ENCODE results near the gene ECHS1.
"Not testable (repeated sequence)": the region's sequence is repeated elsewhere in the genome, so short reads cannot be mapped to it uniquely, and the experiment has no call there.

ECHS1 gene

DNA sequence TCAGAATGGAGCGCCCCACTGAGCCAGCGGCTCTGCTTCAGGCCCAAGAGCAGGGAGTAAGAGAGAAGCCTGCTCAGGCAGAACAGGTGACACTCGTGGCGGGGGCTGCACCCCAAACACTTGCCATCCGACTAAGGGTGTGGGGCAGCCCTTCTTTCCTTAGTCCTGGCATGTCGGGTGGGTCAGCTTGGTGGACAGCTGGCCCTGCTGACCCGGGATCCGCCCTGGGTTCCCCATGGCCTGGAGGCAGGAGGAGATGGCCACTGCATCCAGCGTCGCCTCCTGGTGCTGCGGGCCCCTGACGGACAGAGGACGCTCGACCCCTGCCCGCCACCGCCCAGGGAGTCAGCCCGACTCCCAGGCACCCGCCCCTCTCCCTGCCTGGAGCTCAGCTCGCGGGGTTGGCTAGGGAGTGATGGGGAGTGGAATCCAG, 4.7 kb upstream of the ECHS1 start:
- no peak for DNase-seq

DNA sequence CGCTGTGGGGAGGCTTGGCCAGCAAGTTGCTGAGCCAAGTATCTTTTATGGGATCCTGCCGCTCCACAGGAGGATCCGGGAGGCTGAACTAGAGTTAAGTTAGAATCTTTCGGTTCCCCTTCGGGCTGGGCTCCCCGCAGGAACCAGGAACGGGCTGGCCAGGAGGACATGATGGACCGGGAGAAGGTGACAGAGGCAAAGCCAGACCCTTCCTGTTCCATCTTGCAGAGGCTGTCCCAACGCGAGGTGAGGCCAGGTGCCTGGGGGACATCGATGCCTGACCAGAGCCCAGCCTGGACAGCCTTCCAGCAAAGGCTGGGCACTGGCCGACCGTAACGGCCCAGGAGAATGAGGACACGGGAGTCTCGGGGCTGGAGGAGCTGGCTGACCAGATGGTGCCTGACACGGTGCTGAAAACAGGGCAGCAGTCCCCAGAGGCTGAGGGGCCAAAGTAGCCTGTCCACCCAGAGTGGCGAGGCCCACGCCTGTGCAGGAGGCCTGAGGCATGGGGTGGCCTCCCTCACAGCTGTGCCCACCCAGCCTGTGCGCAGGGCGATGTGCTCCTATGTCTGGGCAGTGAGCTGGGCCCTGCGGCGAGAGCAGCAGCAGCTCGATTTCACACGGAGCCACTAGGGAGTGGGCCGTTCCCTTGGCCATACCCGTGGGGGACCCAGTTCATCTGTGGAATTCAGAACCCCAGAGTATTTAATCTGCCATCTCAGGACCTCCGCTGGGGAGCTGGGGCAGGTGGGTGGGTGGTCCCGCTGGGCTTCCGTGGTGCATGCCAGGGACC, 4.1 kb upstream of the ECHS1 start:
- no peak for DNase-seq

GRCh38 chr10:133376183-133376582, 3.0 kb upstream of the ECHS1 start:
- not testable (repeated sequence) for DNase-seq

DNA sequence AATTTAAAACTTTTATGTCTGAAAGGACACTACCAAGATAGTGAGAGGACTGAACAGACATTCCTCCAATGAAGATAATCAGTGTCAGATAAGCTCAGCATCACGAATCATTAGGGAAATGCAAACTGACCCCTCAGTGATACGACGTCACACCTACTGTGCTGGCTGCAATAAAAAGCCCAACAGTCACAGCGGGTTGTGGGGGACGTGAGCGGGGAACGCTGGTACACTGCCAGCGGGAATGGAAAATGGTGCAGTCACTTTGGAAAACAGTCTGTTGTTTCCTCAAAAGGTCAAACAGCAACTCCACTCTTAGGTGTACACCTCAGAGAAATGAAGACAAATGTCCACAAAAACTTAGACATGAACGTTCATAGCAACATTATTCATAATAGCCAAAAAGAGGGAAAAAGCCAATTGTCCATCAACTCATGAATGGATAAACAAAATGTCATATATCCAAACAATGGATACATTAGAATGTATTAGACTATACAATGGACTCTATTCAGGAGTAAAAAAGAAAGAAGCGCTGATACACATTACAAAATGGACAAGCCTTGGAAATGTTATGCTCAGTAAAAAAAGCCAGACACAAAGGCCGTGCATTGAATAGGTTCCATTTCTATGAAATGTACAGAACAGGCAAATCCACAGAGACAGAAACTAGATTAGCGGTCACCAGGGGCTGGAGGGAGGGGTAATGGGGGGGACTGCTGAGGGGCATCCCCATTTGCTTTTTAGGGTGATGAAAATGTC, 2.4 kb upstream of the ECHS1 start:
- DNase-seq: no peak

DNA sequence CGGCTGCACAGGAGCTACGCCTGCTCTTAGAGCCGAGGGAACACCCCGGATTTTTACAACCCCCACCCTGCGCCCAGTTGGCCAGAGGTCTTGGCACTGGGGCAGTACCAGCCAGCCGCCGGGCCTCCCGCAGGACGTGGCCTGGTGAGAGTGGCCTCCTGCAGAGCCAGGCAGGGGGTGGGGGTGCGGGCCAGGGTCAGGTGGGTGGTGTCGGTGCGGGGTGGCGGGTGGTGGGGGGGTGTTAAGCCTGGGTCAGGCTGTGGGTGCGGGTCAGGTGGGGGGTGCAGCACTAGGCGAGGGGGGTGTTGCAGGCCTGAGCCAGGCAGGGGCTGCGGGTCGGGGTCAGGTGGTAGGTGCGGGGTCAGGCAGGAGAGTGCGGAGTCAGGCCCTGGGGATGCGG, 647 bp downstream of the ECHS1 start:
- DNase-seq: no peak

DNA sequence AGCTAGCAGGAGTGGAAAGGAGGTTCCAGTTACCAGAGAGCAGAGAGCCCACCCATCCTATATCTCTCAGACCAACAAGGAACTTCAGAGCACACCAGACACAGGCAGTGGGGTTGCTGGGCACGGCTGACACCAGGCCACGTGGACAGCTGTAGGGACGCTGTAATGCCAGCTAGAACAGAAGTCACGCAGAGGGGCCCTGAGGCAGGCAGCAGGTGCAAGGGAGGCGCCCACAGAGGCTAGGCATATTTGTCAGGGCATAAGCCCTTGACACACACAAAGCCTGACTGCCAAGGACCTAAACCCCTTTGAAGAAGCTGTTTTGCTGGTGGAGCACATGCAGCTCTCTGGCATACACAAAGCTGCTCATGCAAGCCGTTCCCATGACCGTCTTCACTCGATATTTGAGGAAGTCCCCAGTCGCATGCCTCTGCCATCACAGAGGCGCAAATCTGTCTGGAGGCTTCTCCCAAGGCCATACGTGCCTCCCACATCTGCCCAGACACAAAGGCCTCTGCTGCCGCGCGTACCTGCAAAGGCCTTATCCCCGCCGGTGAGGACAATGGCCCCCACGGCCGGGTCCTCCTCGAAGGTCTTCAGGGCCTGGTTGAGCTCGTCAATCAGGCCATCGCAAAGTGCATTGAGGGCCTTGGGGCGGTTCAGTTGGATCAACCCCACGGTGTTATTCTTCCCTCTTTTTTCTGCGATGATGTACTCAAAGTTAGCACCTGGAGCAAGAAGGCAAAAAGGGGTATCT, 2.9 kb downstream of the ECHS1 start:
- no peak for DNase-seq

GRCh38 chr10:133368153-133368552, 5.0 kb downstream of the ECHS1 start:
- DNase-seq: no peak

DNA sequence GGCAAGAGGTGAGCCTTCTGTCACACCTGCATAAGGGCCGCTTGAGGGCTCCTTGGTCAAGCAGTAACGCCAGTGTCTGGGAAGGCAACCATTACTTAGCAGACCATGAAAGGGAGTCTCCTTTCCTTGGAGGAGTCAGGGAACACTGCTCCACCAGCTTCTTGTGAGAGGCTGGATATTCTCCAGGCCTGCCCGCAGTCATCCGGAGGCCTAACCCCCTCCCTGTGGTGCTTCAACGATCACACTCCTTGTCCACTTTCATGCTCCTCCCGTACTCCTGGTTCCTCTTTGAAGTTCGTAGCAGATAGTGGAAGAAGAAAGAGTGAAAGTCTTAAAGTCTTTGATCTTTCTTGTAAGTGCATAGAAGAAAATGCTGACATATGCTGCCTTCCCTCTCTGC, 5.7 kb downstream of the ECHS1 start:
- not testable (repeated sequence) for DNase-seq

DNA sequence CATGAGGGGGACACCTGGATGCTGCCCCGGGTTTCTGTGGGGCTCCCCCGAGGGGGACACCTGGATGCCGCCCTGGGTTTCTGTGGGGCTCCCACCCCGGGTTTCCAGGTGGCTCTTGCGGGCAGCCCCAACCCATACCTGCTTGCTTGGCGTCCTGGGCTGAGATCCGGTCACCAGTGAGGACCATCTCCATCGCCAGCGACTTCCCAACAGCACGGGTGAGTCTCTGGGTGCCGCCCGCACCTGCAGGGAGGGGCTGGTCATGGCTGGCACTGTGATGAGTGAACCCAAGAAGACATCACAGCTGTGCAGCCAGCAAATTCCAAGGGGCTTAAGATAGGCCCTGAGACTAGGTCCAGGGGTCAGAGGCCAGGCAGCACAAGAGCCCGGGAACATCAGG, 6.4 kb downstream of the ECHS1 start:
- DNase-seq: no peak

DNA sequence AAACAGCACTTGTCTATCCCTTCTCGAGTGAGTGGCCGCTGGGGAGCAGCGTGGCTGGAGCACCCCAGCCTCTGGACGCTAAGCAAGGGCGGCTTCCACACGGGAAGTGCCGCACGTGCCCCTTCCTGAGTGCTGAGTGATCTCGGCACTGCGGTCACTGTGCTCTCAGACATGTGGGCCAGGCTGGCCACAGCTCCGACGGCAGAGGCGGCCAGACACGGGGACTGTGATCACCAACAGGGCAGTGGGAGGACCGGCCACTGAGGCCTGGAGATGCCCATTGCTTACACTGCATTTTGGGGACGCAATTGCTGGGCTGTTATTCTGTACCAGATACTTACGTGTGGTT, 7.0 kb downstream of the ECHS1 start:
- no peak for DNase-seq

DNA sequence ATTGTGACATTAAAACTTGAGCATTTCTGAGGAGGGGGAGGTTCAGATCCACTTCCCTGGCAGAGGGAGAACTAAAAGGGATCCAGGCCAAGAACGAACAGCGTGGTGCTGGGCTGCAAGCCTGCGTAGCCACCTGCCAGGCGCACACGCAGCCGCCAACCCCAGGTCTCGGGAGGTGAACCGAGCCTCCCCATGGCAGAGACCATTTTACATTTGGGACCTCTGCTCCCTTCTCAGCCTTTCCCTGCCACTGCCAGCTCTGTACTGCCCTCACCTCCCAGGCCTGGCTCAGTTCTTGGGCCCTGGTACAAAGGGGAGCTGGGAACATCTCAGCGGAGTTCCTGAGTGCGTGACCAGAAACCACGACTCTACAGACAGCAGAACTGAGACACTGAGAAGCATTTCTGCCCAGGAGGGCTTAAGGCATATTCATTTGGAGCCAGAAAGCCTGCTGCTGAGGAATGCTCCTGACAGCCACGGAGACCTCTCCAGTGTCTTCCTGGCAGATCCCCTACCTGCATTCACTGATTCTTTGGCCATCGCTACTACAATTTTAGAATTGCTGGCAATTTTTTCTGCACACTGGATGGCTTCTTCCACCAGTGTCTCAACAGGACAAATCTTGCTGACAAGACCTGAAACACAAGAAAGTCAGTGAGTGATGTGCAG, 7.6 kb downstream of the ECHS1 start:
- no peak for DNase-seq

GRCh38 chr10:133364645-133365431, 8.3 kb downstream of the ECHS1 start:
- no peak for DNase-seq

DNA sequence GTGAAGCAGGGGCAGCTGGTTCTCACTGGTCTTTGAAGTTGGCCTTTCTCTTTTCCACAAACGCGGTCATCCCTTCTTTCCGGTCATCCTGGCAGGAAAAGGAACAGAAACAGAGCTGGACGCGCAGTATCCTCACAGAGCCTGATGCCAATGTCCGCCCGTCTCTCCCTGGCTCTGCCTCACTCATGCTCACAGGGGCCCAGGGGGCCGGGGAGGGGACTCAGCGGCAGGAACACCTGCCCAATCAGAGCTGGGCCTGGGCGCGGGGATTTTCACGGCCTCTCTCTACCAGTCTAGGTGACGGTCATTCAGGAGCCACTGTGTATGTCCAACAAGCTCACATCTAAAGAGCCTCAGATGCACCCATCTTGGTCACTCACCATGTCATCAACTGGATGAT, 10.3 kb downstream of the ECHS1 start:
- no peak for DNase-seq

DNA sequence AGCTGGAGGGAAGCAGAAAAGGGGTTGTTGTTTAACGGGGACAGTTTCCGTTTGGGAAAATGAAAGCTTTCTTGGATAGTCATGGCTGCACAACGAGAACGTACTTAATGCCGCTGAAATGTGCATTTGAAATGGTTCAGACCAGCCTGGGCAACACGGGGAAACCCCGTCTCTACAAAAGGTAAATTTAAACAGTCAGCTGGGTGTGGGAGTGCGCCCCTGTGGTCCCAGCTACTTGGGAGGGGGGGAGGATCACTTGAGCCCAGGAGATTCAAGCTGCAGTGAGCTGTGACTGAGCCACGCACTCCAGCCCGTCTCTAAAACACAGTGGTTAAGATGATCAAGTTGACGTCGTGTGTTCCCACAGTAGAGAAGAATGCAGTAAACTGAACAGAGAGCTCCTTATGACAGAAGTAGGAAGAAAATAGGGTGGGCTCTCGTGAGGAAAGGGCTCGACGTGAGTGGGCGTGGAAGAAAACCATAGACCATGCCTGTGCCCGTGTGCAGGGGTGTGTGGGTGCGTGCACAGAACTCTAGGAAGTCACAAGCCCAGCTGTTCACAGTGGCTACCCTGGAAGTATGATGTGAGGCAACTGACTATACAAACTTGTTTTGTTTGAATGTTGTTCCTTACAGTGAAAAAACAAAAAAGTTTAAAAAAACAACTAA, 11.2 kb downstream of the ECHS1 start:
- no peak for DNase-seq

GRCh38 chr10:133361227-133361626, 11.9 kb downstream of the ECHS1 start:
- DNase-seq: no peak

GRCh38 chr10:133359972-133360610, 13.1 kb downstream of the ECHS1 start:
- DNase-seq: no peak

DNA sequence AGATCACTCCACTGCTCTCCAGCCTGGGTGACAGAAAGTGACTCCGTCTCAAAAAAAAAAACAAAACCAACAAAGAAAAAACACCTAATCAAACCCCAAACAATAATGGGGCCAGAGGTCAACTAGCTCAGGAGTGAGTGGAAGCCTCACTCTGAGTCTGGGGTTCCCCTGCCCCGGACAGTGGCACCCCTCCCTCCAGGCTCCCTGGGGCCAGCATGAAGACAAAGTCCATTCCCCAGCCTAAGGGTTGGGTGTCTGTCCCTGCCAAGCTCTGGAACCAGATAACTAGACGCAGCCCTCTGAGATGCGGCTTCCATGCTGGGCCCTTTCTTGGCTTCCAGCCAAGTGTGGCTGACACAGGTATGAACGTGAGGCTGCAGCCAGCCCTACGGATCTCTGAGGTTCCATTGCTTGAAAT, 13.6 kb downstream of the ECHS1 start:
- DNase-seq: no peak

- DNase-seq: no peak
Observed at GRCh38 chr10:133358925-133359310, 14.2 kb downstream of the ECHS1 start.

GRCh38 chr10:133358162-133358924, 14.8 kb downstream of the ECHS1 start:
- DNase-seq: no peak
